Uterus (tissue), 2 donors: Measurements from ENCODE around the gene RAB5B.

ENCODE experiments used
- CTCF ChIP-seq, 4 experiments: fragments of 200-600 bp in 2 of 4; fragments of 450-650 bp in 2 of 4; sonication (generic) in 2 of 4; IDR thresholded peaks; one replicate each; pipeline ENCODE4 v1.5.1; 2016 to 2019; ENCODE audit warnings: antibody characterized with exemption in 4 of 4, mild to moderate bottlenecking in 2 of 4, moderate library complexity in 1 of 4
- POLR2A ChIP-seq, 2 donors: fragments of 450-650 bp; IDR thresholded peaks; one replicate each; pipeline ENCODE4 v1.6.1; 2016; ENCODE audit warnings: antibody characterized with exemption in 2 of 2, mild to moderate bottlenecking in 1 of 2, moderate library complexity in 1 of 2

- no peak for TF ChIP-seq CTCF (IDR thresholded peaks at IDR 0.05)
- no peak for TF ChIP-seq POLR2A (IDR thresholded peaks at IDR 0.05)
These were observed 36.3 kb downstream of the RAB5B start for GRCh38 chr12:56010111-56010570.
